OCI-LY1 (cell line): ENCODE measurements around the gene APOA4.

ENCODE experiments used
- H2AFZ ChIP-seq: fragments of 200-600 bp; sonication (generic), shearing (Covaris generic); 2 replicates; pipeline ENCODE4 v1.6.0; 2014; ENCODE audit warnings: antibody characterized with exemption, mild to moderate bottlenecking, low read length
- H3F3A ChIP-seq: fragments of 200-600 bp; sonication (generic), shearing (Covaris generic); 2 replicates; pipeline ENCODE4 v1.6.0; 2014; ENCODE audit warnings: mild to moderate bottlenecking, antibody characterized with exemption, low read length, moderate library complexity; ENCODE audit not compliant: insufficient read depth
- H3K27ac ChIP-seq: fragments of 200-600 bp; sonication (generic); 2 replicates; pipeline ENCODE4 v1.5.1; 2014; ENCODE audit warnings: low read length, mixed run types, mild to moderate bottlenecking, low read depth; ENCODE audit not compliant: poor library complexity, severe bottlenecking
- H3K27me3 ChIP-seq: fragments of 200-600 bp; sonication (generic); 2 replicates; pipeline ENCODE4 v1.6.0; 2014; ENCODE audit warnings: antibody characterized with exemption, mild to moderate bottlenecking, low read length, moderate library complexity; ENCODE audit not compliant: insufficient read depth
- H3K36me3 ChIP-seq: fragments of 200-600 bp; sonication (generic); 2 replicates; pipeline ENCODE4 v1.6.1; 2014; ENCODE audit warnings: mild to moderate bottlenecking, antibody characterized with exemption, low read length, moderate library complexity, mixed read lengths; ENCODE audit not compliant: insufficient read depth
- H3K4me1 ChIP-seq: fragments of 200-600 bp; sonication (generic); 2 replicates; pipeline ENCODE4 v1.5.1; 2014; ENCODE audit warnings: mild to moderate bottlenecking, low read length, moderate library complexity; ENCODE audit not compliant: insufficient read depth, severe bottlenecking
- H3K4me2 ChIP-seq: fragments of 200-600 bp; sonication (generic), shearing (Covaris generic); 2 replicates; pipeline ENCODE4 v1.6.1; 2014; ENCODE audit warnings: low read length
- H3K4me3 ChIP-seq: fragments of 200-600 bp; sonication (generic); 2 replicates; pipeline ENCODE4 v1.5.1; 2014; ENCODE audit warnings: low read length, low read depth, mild to moderate bottlenecking, mixed read lengths; ENCODE audit not compliant: poor library complexity, severe bottlenecking
- H3K79me2 ChIP-seq: fragments of 200-600 bp; shearing (Covaris generic); 2 replicates; pipeline ENCODE4 v1.6.1; 2016; ENCODE audit warnings: mixed run types, low read length, mixed read lengths; ENCODE audit not compliant: insufficient read depth
- H3K9ac ChIP-seq: fragments of 200-600 bp; sonication (generic), shearing (Covaris generic); 2 replicates; pipeline ENCODE4 v1.6.1; 2014; ENCODE audit warnings: mild to moderate bottlenecking, low read length, mixed read lengths
- H3K9me2 ChIP-seq: fragments of 200-600 bp; sonication (generic), shearing (Covaris generic); 2 replicates; pipeline ENCODE4 v1.6.1; 2014; ENCODE audit warnings: low read depth, mild to moderate bottlenecking, low read length, mixed read lengths
- H3K9me3 ChIP-seq: fragments of 200-600 bp; shearing (Covaris generic); 2 replicates; pipeline ENCODE4 v1.6.1; 2014; ENCODE audit warnings: low read length, mixed read lengths
- H4K20me1 ChIP-seq: fragments of 200-600 bp; sonication (generic), shearing (Covaris generic); 2 replicates; pipeline ENCODE4 v1.6.0; 2016; ENCODE audit warnings: mild to moderate bottlenecking, low read length; ENCODE audit not compliant: insufficient read depth
- CTCF ChIP-seq: fragments of 200-600 bp; sonication (generic), shearing (Covaris generic); IDR thresholded peaks from 2 replicates; pipeline ENCODE4 v1.5.1; 2017; ENCODE audit warnings: mild to moderate bottlenecking, antibody characterized with exemption, low read length, moderate library complexity, mixed read lengths
- EZH2 ChIP-seq: fragments of 200-600 bp; sonication (generic), shearing (Covaris generic); IDR thresholded peaks from 2 replicates; pipeline ENCODE4 v1.8.0; 2017; ENCODE audit warnings: borderline replicate concordance, mixed run types, mild to moderate bottlenecking, antibody characterized with exemption, low read length, moderate library complexity, mixed read lengths

APOA4 gene

GRCh38 chr11:116825434-116825833 is 2.3 kb upstream of the APOA4 start:
- H3K4me1 ChIP-seq: no peaks in the 10 kb centered on the region
- no peaks in the 10 kb centered on the region for H3K79me2 ChIP-seq
- H3K27me3 ChIP-seq: no peaks in the 10 kb centered on the region
- no peaks in the 10 kb centered on the region for H3F3A ChIP-seq
- H3K36me3 ChIP-seq: no peaks in the 10 kb centered on the region
- H3K4me3 ChIP-seq: no peak overlapping the region
- no peak for TF ChIP-seq CTCF
- TF ChIP-seq EZH2: no peak
- no peaks in the 10 kb centered on the region for H4K20me1 ChIP-seq
- no peak overlapping the region for H2AFZ ChIP-seq
- H3K9me2 ChIP-seq: no peaks in the 10 kb centered on the region
- H3K4me2 ChIP-seq: no peak overlapping the region
- H3K27ac ChIP-seq: no peak overlapping the region
- no peaks in the 10 kb centered on the region for H3K9me3 ChIP-seq
- H3K9ac ChIP-seq: no peak overlapping the region

GRCh38 chr11:116822575-116822974 is 529 bp downstream of the APOA4 start:
- H3K9ac ChIP-seq: no peak overlapping the region
- H3K4me3 ChIP-seq: no peak overlapping the region
- no peaks in the 10 kb centered on the region for H3K79me2 ChIP-seq
- H3K9me2 ChIP-seq: no peaks in the 10 kb centered on the region
- no peak overlapping the region for H2AFZ ChIP-seq
- no peaks in the 10 kb centered on the region for H4K20me1 ChIP-seq
- H3K36me3 ChIP-seq: no peaks in the 10 kb centered on the region
- TF ChIP-seq CTCF (no peak), EZH2 (no peak)
- H3K9me3 ChIP-seq: no peaks in the 10 kb centered on the region
- H3K27ac ChIP-seq: no peak overlapping the region
- no peaks in the 10 kb centered on the region for H3K27me3 ChIP-seq
- H3K4me2 ChIP-seq: no peak overlapping the region
- H3K4me1 ChIP-seq: no peaks in the 10 kb centered on the region
- no peaks in the 10 kb centered on the region for H3F3A ChIP-seq

DNA sequence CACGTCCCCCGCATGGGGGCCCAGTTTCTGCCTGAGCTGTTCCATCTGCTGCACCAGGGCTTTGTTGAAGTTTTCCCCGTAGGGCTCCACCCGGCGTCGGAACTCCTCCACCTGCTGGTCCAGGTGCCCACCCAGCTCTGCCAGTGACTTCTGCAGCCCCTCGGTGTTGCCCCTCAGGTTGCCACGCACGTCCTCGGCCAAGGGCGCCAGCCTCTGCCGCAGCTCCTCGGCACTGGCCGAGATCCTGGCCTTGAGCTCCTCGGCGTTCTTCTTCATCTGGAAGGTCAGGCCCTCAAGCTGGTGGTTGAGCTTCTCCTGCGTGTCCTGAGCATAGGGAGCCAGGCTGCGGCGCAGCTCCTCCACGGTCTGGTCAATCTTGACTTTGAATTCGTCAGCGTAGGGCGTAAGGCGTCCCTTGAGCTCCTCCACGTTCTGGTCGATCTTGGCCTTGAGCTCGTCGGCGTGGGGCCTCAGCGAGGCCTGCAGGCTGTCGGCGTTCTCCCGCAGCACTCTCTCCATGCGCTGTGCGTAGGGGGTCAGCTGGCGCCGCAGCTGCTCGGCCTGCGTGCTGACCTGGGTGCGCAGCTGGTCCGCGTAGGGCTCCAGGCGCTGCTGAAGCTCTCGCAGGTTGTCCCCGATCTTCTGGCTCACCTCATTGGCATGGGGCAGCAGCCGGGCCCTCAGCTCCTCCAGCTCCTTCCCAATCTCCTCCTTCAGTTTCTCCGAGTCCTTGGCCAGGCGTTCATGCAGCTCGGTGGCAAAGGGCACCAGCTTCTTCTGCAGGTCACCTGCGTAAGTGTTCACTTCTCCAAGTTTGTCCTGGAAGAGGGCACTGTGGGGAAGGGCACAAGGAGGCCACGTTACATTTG is 1.8 kb downstream of the APOA4 start:
- H3K4me2 ChIP-seq: no peak overlapping the region
- no peak overlapping the region for H3K4me3 ChIP-seq
- TF ChIP-seq EZH2 (no peak), CTCF (no peak)
- no peaks in the 10 kb centered on the region for H3K9me2 ChIP-seq
- H3F3A ChIP-seq: no peaks in the 10 kb centered on the region
- H3K36me3 ChIP-seq: no peaks in the 10 kb centered on the region
- H3K9ac ChIP-seq: no peak overlapping the region
- no peaks in the 10 kb centered on the region for H3K27me3 ChIP-seq
- no peak overlapping the region for H3K27ac ChIP-seq
- H3K9me3 ChIP-seq: no peaks in the 10 kb centered on the region
- H4K20me1 ChIP-seq: no peaks in the 10 kb centered on the region
- no peak overlapping the region for H2AFZ ChIP-seq
- H3K79me2 ChIP-seq: no peaks in the 10 kb centered on the region
- H3K4me1 ChIP-seq: no peaks in the 10 kb centered on the region
